B cell (primary cell): ENCODE data around the gene USP6NL. TPM values are rescaled to one million over a fixed set of nuclear protein-coding genes. Genes with fewer than 3 reads are reported as not detected.

Experiments
- ATAC-seq: fragments of 200-7000 bp; cut with Tn5 transposase; one replicate; pipeline ENCODE4 v1.10.0; 2021; ENCODE audit warnings: low read depth, mild to moderate bottlenecking, moderate number of reproducible peaks, moderate library complexity
- CTCF ChIA-PET: fragments of 350-600 bp; sonication (Branson Sonifier 250); formaldehyde crosslinking; loops from one replicate; lab custom pipeline; 2021; ENCODE audit warnings: antibody characterized with exemption, inconsistent platforms; lab: Charles Lee
- POLR2A ChIA-PET: fragments of 350-600 bp; sonication (Branson Sonifier 250); formaldehyde crosslinking; loops from one replicate; lab custom pipeline; 2021; ENCODE audit warnings: antibody characterized with exemption; lab: Charles Lee
- DNase-seq: peaks from one replicate; pipeline ENCODE4 v3.0.0; 2013
- H2AFZ ChIP-seq: 2 replicates; pipeline ENCODE4 v1.6.1; 2012; ENCODE audit warnings: mild to moderate bottlenecking, low read depth, low read length; ENCODE audit not compliant: insufficient read depth, poor library complexity, severe bottlenecking
- H3K27ac ChIP-seq, 2 donors: 1 replicate in 1 of 2; 2 replicates in 1 of 2; pipeline ENCODE4 v1.5.1; 2012 to 2013; ENCODE audit warnings: low read length in 2 of 2, mild to moderate bottlenecking in 2 of 2, moderate library complexity in 1 of 2
- H3K27me3 ChIP-seq, 4 experiments: fragments of 200-600 bp in 1 of 4; sonication (generic) in 1 of 4; replicated peaks in 1 of 4; 1 replicate in 2 of 4; 2 replicates in 2 of 4; pipeline versions ENCODE4 v1.6.1 to v1.7.0; 2013 to 2016; ENCODE audit warnings: low read length in 3 of 4, mild to moderate bottlenecking in 2 of 4, mixed read lengths in 1 of 4, moderate library complexity in 1 of 4; ENCODE audit not compliant: insufficient read depth in 4 of 4, control insufficient read depth in 3 of 4; ENCODE audit errors: control extremely low read depth in 1 of 4
- H3K36me3 ChIP-seq, 2 experiments: replicated peaks in 1 of 2; 1 replicate in 1 of 2; 2 replicates in 1 of 2; pipeline versions ENCODE4 v1.6.1 to v1.7.1; 2013; ENCODE audit warnings: low read length in 1 of 2; ENCODE audit not compliant: insufficient read depth in 2 of 2, control insufficient read depth in 1 of 2; ENCODE audit errors: control extremely low read depth in 1 of 2, extremely low read depth in 1 of 2
- H3K4me1 ChIP-seq, 2 donors: fragments of 200-600 bp in 1 of 2; sonication (generic) in 1 of 2; 1 replicate in 1 of 2; 2 replicates in 1 of 2; pipeline versions ENCODE4 v1.5.1 to v1.6.1; 2013 to 2017; ENCODE audit warnings: low read length in 2 of 2; ENCODE audit not compliant: control insufficient read depth in 2 of 2, insufficient read depth in 2 of 2
- H3K4me2 ChIP-seq: replicated peaks from 2 replicates; pipeline ENCODE3; 2012; ENCODE audit warnings: mild to moderate bottlenecking, low read depth, low read length; ENCODE audit not compliant: poor library complexity, severe bottlenecking
- H3K4me3 ChIP-seq, 5 experiments: fragments of 200-600 bp in 1 of 5; sonication (generic) in 1 of 5; 1 replicate in 3 of 5; 2 replicates in 2 of 5; pipeline versions ENCODE4 v1.5.1 to v1.7.0; 2011 to 2016; ENCODE audit warnings: low read length in 4 of 5, mild to moderate bottlenecking in 4 of 5, low read depth in 2 of 5, control low read depth in 1 of 5, moderate library complexity in 1 of 5; ENCODE audit not compliant: insufficient read depth in 1 of 5; ENCODE audit errors: control extremely low read depth in 1 of 5, extremely low read depth in 1 of 5
- H3K79me2 ChIP-seq: fragments of 200-600 bp; sonication (generic); one replicate; pipeline ENCODE4 v1.6.0; 2016; ENCODE audit warnings: low read length; ENCODE audit not compliant: control insufficient read depth, insufficient read depth
- H3K9ac ChIP-seq: fragments of 200-600 bp; sonication (generic); 2 replicates; pipeline ENCODE4 v1.6.1; 2017; ENCODE audit warnings: mild to moderate bottlenecking, low read length, moderate library complexity
- H3K9me3 ChIP-seq, 3 donors: one replicate each; pipeline versions ENCODE4 v1.6.1 to v1.7.1; 2013; ENCODE audit warnings: low read length in 2 of 3; ENCODE audit not compliant: control insufficient read depth in 2 of 3, insufficient read depth in 1 of 3; ENCODE audit errors: control extremely low read depth in 1 of 3
- H4K20me1 ChIP-seq: 2 replicates; pipeline ENCODE4 v1.6.0; 2012; ENCODE audit warnings: mild to moderate bottlenecking, low read length; ENCODE audit not compliant: insufficient read depth, control insufficient read depth, poor library complexity, severe bottlenecking
- H3K27ac Mint-ChIP-seq: one replicate; pipeline ENCODE4 v1.8.0; 2021; ENCODE audit warnings: mixed read lengths
- H3K27me3 Mint-ChIP-seq: one replicate; pipeline ENCODE4 v1.8.0; 2021; ENCODE audit warnings: mixed read lengths
- H3K4me1 Mint-ChIP-seq: one replicate; pipeline ENCODE4 v1.8.0; 2021; ENCODE audit warnings: mixed read lengths
- H3K4me3 Mint-ChIP-seq: one replicate; pipeline ENCODE4 v1.8.0; 2021; ENCODE audit warnings: mixed read lengths
- H3K9me3 Mint-ChIP-seq: one replicate; pipeline ENCODE4 v1.8.0; 2022; ENCODE audit warnings: mixed read lengths; ENCODE audit not compliant: insufficient read depth
- CTCF ChIP-seq: fragments of 200-600 bp; IDR thresholded peaks from one replicate; pipeline ENCODE4 v1.8.0; 2022; ENCODE audit warnings: antibody characterized with exemption, mild to moderate bottlenecking
- EZH2 ChIP-seq: IDR thresholded peaks from 2 replicates; pipeline ENCODE4 v1.6.1; 2012; ENCODE audit warnings: borderline replicate concordance, low read depth, mild to moderate bottlenecking, moderate library complexity, low read length; ENCODE audit not compliant: insufficient read depth, poor library complexity, severe bottlenecking
- WGBS: methylation state at CpG from one replicate; pipeline ENCODE4 v1.1.5; 2013; ENCODE audit warnings: missing lambda C conversion rate; ENCODE audit not compliant: insufficient coverage; 5-methylcytosine and 5-hydroxymethylcytosine counted together
- intact Hi-C: fragments of 100-400 bp; cut with micrococcal nuclease; formaldehyde crosslinking; loops from one replicate; pipeline ENCODE4 v1.10.0; 2022
- polyA plus RNA-seq: library from polyadenylated mRNA; depleted of rRNA; stranded (reverse); fragments of >200 nt; gene quantifications from 2 replicates; pipeline ENCODE4 v1.2.3, GENCODE V29; 2012
- total RNA-seq, 2 donors: library from RNA; stranded (reverse); fragments of 120-200 nt in 1 of 2; gene quantifications; 1 replicate in 1 of 2; 2 replicates in 1 of 2; pipeline versions ENCODE4 v1.2.3 to v1.2.4, GENCODE V29; 2013 to 2022

USP6NL gene
- total and polyA plus RNA-seq, 2 donors (not counting 1 experiment from before 2014, with no cell fraction given), result 27.0 to 61.5 TPM

GRCh38 chr10:11469575-11470391, 141.7 kb downstream of the USP6NL start:
- DNase-seq (no peak), ATAC-seq (no peak)
- no peak overlapping the region for H2AFZ ChIP-seq
- no peaks in the 10 kb centered on the region for H3K9me3 Mint-ChIP-seq
- no peak overlapping the region for H3K4me3 ChIP-seq
- peaks cover 4 to 5% of the 10 kb centered on the region in 2 donors for H3K4me1 ChIP-seq
- no peaks in the 10 kb centered on the region for H3K27me3 Mint-ChIP-seq
- ChIA-PET CTCF (no interaction called here), POLR2A (no interaction called here)
- intact Hi-C loops, result loop anchor here (5.0 kb wide), 1 partner anchor 357 kb away; no protein-coding TSS in a partner anchor
- peaks cover 41% of the 10 kb centered on the region for H3K79me2 ChIP-seq
- no peak for TF ChIP-seq EZH2
- TF ChIP-seq CTCF, result no peak
- WGBS, result over 99% methylated on average over 20 of the region's 22 CpGs
- no peaks in the 10 kb centered on the region for H3K9me3 ChIP-seq
- no peak overlapping the region for H3K4me2 ChIP-seq
- H3K27ac Mint-ChIP-seq, result no peak overlapping the region
- no peak overlapping the region for H3K9ac ChIP-seq
- peaks cover 12% of the 10 kb centered on the region for H3K4me1 Mint-ChIP-seq
- peaks cover 0 to 57% of the 10 kb centered on the region in 2 experiments for H3K36me3 ChIP-seq
- H3K27me3 ChIP-seq, result no peaks in the 10 kb centered on the region
- no peak overlapping the region for H3K27ac ChIP-seq
- peaks cover 40% of the 10 kb centered on the region for H4K20me1 ChIP-seq
- H3K4me3 Mint-ChIP-seq, result no peak overlapping the region

- peak overlapping the region in 1 of 2 donors; percentile 32 for H3K27ac ChIP-seq
- ChIA-PET POLR2A (no interaction called here), CTCF (interaction anchor here (1.0 kb wide), 1 partner anchor 16 kb away, joined by 3 read pairs; no protein-coding TSS in a partner anchor)
- peaks cover 41% of the 10 kb centered on the region for H3K79me2 ChIP-seq
- no peak overlapping the region for H3K9ac ChIP-seq
- H2AFZ ChIP-seq, result no peak overlapping the region
- no peak overlapping the region for H3K4me3 Mint-ChIP-seq
- ATAC-seq (no peak), DNase-seq (peak; percentile 3)
- H3K4me1 ChIP-seq, result peaks cover 4 to 5% of the 10 kb centered on the region in 2 donors
- H3K27me3 ChIP-seq, result no peaks in the 10 kb centered on the region
- intact Hi-C loops, result no loop called here
- peaks cover 54% of the 10 kb centered on the region for H4K20me1 ChIP-seq
- TF ChIP-seq CTCF (no peak), EZH2 (no peak)
- H3K36me3 ChIP-seq, result peaks cover 0 to 60% of the 10 kb centered on the region in 2 experiments
- H3K4me2 ChIP-seq, result no peak overlapping the region
- H3K4me3 ChIP-seq, result no peak overlapping the region
- H3K9me3 ChIP-seq, result no peaks in the 10 kb centered on the region
- H3K27ac Mint-ChIP-seq, result peak overlapping the region; percentile 66
- no peaks in the 10 kb centered on the region for H3K27me3 Mint-ChIP-seq
- WGBS, result 65% methylated on average over 6 of the region's 7 CpGs
- peaks cover 12% of the 10 kb centered on the region for H3K4me1 Mint-ChIP-seq
- H3K9me3 Mint-ChIP-seq, result no peaks in the 10 kb centered on the region
These were observed 143.2 kb downstream of the USP6NL start for GRCh38 chr10:11468126-11468742.
